Measurements from ENCODE around the gene EXOC7. TPM values are rescaled to one million over a fixed set of nuclear protein-coding genes. Genes with fewer than 3 reads are reported as not detected.

The EXOC7 gene
- total and polyA plus RNA-seq, 2 of the 8 experiments (the other 6 are each of a cell fraction or from before 2014, with no cell fraction given): 77.1 to 92.6 TPM

- no peak for TF ChIP-seq CHD2 (IDR thresholded peaks at IDR 0.05; ENCODE audit: low read length)
These were observed 39.0 kb upstream of the EXOC7 start (continued) for GRCh38 chr17:76142585-76143041.

All from H1 (cell line).